K562 (cell line): ENCODE data around the gene TBC1D7. TPM values are rescaled to one million over a fixed set of nuclear protein-coding genes. Genes with fewer than 3 reads are reported as not detected.

Source experiments
- BCL6 ChIP-seq: fragments of 250-450 bp; sonication (Bioruptor Pico); IDR thresholded peaks from 2 replicates; pipeline ENCODE4 v1.4.0; 2020
- BRD9 ChIP-seq: fragments of 450-650 bp; IDR thresholded peaks from 2 replicates; pipeline ENCODE4 v1.6.1; 2018; ENCODE audit warnings: low read depth; ENCODE audit not compliant: partially characterized antibody
- CHD7 ChIP-seq: fragments of 200-600 bp; sonication (generic); IDR thresholded peaks from one replicate; pipeline ENCODE4 v1.6.1; 2012; ENCODE audit warnings: mild to moderate bottlenecking, low read depth, low read length, inconsistent platforms
- KLF16 ChIP-seq: IDR thresholded peaks from 2 replicates; pipeline ENCODE4 v1.6.1; 2016; ENCODE audit warnings: antibody characterized with exemption
- MTA2 ChIP-seq: fragments of 450-650 bp; IDR thresholded peaks from 2 replicates; pipeline ENCODE4 v1.6.1; 2016; ENCODE audit warnings: low read depth
- MXD1 ChIP-seq: fragments of 250-450 bp; sonication (Bioruptor Pico); IDR thresholded peaks from 2 replicates; pipeline ENCODE4 v1.8.0; 2021; ENCODE audit warnings: borderline replicate concordance, mild to moderate bottlenecking, moderate library complexity; ENCODE audit not compliant: poor library complexity, severe bottlenecking
- ZKSCAN1 ChIP-seq: fragments of 150-350 bp; IDR thresholded peaks from 2 replicates; pipeline ENCODE4 v1.6.1; 2016; ENCODE audit warnings: low read depth, low read length
- ZNF184 ChIP-seq: sonication (generic); formaldehyde crosslinking; IDR thresholded peaks from 2 replicates; pipeline ENCODE4 v1.5.0; 2020; ENCODE audit warnings: missing genetic modification reagents
- polyA plus RNA-seq, 8 experiments: library from polyadenylated mRNA; depleted of rRNA in 4 of 8; stranded (reverse) in 5 of 8; unstranded in 3 of 8; fragments of >200 nt; fragmentation: Nextera tagmentation in 2 of 8; fragmentation: Illumina TruSeq in 1 of 8; extraction: Ambion mirVana in 2 of 8; extraction: Trizol in 1 of 8; gene quantifications; 2 replicates each; pipeline versions ENCODE4 v1.2.1 to v1.2.3, GENCODE V29; 2011 to 2014; ENCODE audit warnings: inconsistent platforms in 1 of 8, missing spikeins in 1 of 8
- total RNA-seq, 7 experiments: library from RNA; depleted of rRNA in 6 of 7; stranded (reverse); fragments of >200 nt in 6 of 7; fragmentation: Illumina TruSeq in 2 of 7; extraction: Trizol in 2 of 7; gene quantifications; 2 replicates each; pipeline versions ENCODE4 v1.2.1 to v1.2.3, GENCODE V29; 2011 to 2021; ENCODE audit warnings: low replicate concordance in 1 of 7
- TF ChIP-seq, protein P1 (sequence below): fragments of 450-650 bp; IDR thresholded peaks from 2 replicates; pipeline ENCODE4 v1.6.1; 2017; ENCODE audit warnings: antibody characterized with exemption, mild to moderate bottlenecking
- TF ChIP-seq, protein P2 (sequence below): fragments of 250-450 bp; sonication (Bioruptor Pico); IDR thresholded peaks from 2 replicates; pipeline ENCODE4 v1.5.0; 2020; ENCODE audit warnings: mild to moderate bottlenecking

Gene TBC1D7
- total and polyA plus RNA-seq, 9 of the 15 experiments (the other 6 are each of a cell fraction or from before 2014, with no cell fraction given): 49.4 to 107 (median 61.1) TPM

GRCh38 chr6:13319891-13320564 is 8.3 kb downstream of the TBC1D7 start (continued):
- TF ChIP-seq, protein P1, sequence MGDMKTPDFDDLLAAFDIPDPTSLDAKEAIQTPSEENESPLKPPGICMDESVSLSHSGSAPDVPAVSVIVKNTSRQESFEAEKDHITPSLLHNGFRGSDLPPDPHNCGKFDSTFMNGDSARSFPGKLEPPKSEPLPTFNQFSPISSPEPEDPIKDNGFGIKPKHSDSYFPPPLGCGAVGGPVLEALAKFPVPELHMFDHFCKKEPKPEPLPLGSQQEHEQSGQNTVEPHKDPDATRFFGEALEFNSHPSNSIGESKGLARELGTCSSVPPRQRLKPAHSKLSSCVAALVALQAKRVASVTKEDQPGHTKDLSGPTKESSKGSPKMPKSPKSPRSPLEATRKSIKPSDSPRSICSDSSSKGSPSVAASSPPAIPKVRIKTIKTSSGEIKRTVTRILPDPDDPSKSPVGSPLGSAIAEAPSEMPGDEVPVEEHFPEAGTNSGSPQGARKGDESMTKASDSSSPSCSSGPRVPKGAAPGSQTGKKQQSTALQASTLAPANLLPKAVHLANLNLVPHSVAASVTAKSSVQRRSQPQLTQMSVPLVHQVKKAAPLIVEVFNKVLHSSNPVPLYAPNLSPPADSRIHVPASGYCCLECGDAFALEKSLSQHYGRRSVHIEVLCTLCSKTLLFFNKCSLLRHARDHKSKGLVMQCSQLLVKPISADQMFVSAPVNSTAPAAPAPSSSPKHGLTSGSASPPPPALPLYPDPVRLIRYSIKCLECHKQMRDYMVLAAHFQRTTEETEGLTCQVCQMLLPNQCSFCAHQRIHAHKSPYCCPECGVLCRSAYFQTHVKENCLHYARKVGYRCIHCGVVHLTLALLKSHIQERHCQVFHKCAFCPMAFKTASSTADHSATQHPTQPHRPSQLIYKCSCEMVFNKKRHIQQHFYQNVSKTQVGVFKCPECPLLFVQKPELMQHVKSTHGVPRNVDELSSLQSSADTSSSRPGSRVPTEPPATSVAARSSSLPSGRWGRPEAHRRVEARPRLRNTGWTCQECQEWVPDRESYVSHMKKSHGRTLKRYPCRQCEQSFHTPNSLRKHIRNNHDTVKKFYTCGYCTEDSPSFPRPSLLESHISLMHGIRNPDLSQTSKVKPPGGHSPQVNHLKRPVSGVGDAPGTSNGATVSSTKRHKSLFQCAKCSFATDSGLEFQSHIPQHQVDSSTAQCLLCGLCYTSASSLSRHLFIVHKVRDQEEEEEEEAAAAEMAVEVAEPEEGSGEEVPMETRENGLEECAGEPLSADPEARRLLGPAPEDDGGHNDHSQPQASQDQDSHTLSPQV: peak; percentile 70
- TF ChIP-seq ZKSCAN1: peak; percentile 91
- peak; percentile 84 for TF ChIP-seq MTA2
- TF ChIP-seq ZNF184 (CRISPR knock-in tag): no peak
- TF ChIP-seq BRD9: no peak
- TF ChIP-seq KLF16: peak; percentile 86
- no peak for TF ChIP-seq CHD7
- TF ChIP-seq MXD1 (CRISPR knock-in tag): no peak
- TF ChIP-seq, protein P2, sequence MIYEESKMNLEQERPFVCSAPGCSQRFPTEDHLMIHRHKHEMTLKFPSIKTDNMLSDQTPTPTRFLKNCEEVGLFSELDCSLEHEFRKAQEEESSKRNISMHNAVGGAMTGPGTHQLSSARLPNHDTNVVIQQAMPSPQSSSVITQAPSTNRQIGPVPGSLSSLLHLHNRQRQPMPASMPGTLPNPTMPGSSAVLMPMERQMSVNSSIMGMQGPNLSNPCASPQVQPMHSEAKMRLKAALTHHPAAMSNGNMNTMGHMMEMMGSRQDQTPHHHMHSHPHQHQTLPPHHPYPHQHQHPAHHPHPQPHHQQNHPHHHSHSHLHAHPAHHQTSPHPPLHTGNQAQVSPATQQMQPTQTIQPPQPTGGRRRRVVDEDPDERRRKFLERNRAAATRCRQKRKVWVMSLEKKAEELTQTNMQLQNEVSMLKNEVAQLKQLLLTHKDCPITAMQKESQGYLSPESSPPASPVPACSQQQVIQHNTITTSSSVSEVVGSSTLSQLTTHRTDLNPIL (CRISPR knock-in tag): no peak
- TF ChIP-seq BCL6: no peak
